Endothelial cell of umbilical vein (primary cell): ENCODE data around the gene AFP.

ENCODE experiments used
- EZH2 ChIP-seq: IDR thresholded peaks from 2 replicates; pipeline ENCODE4 v1.6.1; 2012; ENCODE audit warnings: borderline replicate concordance, low read depth, mild to moderate bottlenecking, moderate library complexity, low read length, inconsistent platforms; ENCODE audit not compliant: severe bottlenecking
- JUN ChIP-seq: IDR thresholded peaks from 2 replicates; pipeline ENCODE4 v1.6.1; 2011; ENCODE audit warnings: borderline replicate concordance, low read depth; ENCODE audit not compliant: insufficient read length, insufficient read depth
- MYC ChIP-seq: IDR thresholded peaks from one replicate; pipeline ENCODE4 v1.6.1; 2011; ENCODE audit warnings: mild to moderate bottlenecking, low read depth, low read length
- POLR2A ChIP-seq: IDR thresholded peaks from 2 replicates; pipeline ENCODE4 v1.6.1; 2012; ENCODE audit warnings: low read depth, mild to moderate bottlenecking, control low read depth, low read length
- POLR2AphosphoS5 ChIP-seq: IDR thresholded peaks from 2 replicates; pipeline ENCODE4 v1.6.1; 2012; ENCODE audit warnings: low read depth, mild to moderate bottlenecking, control low read depth, low read length, moderate library complexity; ENCODE audit not compliant: insufficient read depth
- TF ChIP-seq, protein P1 (sequence below), 2 donors: IDR thresholded peaks; 1 replicate in 1 of 2; 2 replicates in 1 of 2; pipeline ENCODE4 v1.5.1; 2011; ENCODE audit warnings: low read length in 2 of 2, mild to moderate bottlenecking in 2 of 2, moderate library complexity in 2 of 2, control low read depth in 1 of 2, inconsistent platforms in 1 of 2, low read depth in 1 of 2; ENCODE audit not compliant: insufficient read depth in 1 of 2; ENCODE audit errors: extremely low read depth in 1 of 2
- TF ChIP-seq, protein P2 (sequence below): IDR thresholded peaks from 2 replicates; pipeline ENCODE4 v1.6.1; 2011; ENCODE audit not compliant: insufficient read depth, insufficient read length

DNA sequence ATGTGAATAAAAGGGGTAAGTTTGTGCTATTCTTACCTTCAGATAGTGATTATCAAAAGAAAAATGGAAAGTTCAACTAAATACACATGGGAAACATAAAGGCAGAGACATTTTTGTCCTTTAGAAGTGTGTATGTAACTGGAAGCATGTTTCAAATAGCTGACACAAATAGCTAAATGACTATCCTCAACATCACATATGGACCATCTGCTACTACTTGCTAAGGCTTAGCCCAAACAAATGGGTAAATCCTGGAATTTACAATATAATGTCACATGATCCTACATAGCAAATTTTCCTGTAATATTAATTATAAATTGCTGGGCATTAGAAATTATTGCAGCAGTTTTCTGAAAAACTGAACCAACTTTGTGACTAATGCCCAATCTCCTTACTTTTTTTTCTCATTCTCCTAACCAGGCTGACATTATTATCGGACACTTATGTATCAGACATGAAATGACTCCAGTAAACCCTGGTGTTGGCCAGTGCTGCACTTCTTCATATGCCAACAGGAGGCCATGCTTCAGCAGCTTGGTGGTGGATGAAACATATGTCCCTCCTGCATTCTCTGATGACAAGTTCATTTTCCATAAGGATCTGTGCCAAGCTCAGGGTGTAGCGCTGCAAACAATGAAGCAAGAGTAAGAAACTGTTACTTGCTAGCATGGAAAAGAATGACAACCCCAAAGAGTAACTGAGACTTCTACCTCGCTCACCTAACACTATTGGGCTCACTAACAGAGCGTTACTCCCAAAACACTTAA lies 16.1 kb downstream of the AFP start:
- no peak for TF ChIP-seq MYC
- TF ChIP-seq, protein P1, sequence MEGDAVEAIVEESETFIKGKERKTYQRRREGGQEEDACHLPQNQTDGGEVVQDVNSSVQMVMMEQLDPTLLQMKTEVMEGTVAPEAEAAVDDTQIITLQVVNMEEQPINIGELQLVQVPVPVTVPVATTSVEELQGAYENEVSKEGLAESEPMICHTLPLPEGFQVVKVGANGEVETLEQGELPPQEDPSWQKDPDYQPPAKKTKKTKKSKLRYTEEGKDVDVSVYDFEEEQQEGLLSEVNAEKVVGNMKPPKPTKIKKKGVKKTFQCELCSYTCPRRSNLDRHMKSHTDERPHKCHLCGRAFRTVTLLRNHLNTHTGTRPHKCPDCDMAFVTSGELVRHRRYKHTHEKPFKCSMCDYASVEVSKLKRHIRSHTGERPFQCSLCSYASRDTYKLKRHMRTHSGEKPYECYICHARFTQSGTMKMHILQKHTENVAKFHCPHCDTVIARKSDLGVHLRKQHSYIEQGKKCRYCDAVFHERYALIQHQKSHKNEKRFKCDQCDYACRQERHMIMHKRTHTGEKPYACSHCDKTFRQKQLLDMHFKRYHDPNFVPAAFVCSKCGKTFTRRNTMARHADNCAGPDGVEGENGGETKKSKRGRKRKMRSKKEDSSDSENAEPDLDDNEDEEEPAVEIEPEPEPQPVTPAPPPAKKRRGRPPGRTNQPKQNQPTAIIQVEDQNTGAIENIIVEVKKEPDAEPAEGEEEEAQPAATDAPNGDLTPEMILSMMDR (IDR thresholded peaks at IDR 0.05; ENCODE audit: extremely low read depth in 1 of 2, insufficient read depth in 1 of 2, low read depth in 1 of 2, low read length in 2 of 2), result no peak
- no peak for TF ChIP-seq POLR2A
- TF ChIP-seq, protein P2, sequence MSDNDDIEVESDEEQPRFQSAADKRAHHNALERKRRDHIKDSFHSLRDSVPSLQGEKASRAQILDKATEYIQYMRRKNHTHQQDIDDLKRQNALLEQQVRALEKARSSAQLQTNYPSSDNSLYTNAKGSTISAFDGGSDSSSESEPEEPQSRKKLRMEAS, result no peak
- TF ChIP-seq JUN, result no peak
- no peak for TF ChIP-seq POLR2AphosphoS5
- TF ChIP-seq EZH2, result no peak
